HG02943 (cell line): Measurements from ENCODE around the gene PLN.

ENCODE experiments used
- ATAC-seq: cut with Tn5 transposase; IDR thresholded peaks from one replicate; pipeline ENCODE4 v1.9.1; 2021; ENCODE audit warnings: mild to moderate bottlenecking, low read depth, moderate library complexity; ENCODE audit not compliant: unreplicated experiment

The PLN gene

DNA sequence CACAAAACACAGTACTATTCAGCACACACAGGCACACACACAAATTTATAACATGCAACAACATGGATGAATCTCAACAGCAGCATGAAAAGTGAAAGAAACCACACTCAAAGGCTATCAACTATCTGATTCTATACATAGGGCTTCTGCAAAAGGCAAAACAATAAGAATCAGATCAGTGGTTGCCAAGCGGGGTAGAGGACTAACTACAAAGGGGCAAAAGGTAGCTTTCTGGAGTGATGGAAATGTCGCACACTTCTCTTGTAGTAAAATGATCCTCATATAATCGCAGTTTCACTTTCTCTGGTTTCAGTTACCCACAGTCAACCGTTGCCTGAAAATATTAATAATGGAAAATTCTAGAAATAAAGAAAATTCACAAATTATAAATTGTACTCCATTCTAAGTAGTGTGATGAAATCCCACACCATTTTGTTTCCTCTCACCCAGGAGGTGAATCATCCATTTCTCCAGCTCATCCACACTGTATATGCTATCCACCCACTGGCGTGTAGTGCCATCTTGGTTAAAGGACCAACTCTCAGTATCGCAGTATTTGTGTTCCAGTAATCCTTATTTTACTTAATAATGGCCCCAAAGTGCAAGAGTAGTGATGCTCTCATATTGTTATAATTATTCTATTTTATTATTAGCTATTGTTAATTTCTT, 12.8 kb upstream of the PLN start:
- ATAC-seq, result no peak

DNA sequence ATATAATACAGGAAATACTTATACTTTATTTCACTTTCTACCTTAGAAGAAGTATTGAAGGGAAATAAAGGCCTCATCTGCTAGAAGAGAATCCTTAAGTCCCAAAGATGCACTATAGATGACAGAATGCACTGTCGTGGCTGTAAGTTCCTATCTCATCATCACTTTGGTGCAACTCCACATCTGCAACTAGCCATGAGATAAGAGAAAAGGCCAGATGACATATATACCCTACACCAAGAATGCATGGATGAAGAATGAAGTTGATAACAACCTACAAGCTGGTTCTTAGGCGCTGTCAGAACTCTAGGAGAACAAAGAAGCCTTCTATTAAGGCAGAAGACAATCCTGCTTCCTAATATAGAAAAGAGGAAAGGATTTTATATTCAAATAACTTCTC, 11.6 kb upstream of the PLN start:
- no peak for ATAC-seq

DNA sequence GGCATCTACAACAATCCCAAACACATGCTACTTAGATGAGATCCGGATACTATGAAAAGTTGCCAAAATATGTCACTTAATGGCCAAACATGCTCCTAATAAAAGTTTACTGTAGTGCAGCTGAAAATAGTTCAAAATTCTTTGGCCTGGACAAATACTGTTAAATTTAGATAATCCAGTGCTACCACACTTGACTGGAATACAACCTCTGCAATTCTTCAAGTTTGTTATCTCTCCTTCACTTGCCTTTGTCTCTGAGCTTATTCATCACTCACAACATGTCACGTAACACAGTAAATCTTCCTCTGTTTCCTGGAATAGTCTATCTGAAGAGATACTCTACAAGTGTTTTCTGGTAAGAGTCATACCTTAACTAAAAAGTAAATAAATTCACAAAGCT, 10.5 kb upstream of the PLN start:
- ATAC-seq, result no peak

DNA sequence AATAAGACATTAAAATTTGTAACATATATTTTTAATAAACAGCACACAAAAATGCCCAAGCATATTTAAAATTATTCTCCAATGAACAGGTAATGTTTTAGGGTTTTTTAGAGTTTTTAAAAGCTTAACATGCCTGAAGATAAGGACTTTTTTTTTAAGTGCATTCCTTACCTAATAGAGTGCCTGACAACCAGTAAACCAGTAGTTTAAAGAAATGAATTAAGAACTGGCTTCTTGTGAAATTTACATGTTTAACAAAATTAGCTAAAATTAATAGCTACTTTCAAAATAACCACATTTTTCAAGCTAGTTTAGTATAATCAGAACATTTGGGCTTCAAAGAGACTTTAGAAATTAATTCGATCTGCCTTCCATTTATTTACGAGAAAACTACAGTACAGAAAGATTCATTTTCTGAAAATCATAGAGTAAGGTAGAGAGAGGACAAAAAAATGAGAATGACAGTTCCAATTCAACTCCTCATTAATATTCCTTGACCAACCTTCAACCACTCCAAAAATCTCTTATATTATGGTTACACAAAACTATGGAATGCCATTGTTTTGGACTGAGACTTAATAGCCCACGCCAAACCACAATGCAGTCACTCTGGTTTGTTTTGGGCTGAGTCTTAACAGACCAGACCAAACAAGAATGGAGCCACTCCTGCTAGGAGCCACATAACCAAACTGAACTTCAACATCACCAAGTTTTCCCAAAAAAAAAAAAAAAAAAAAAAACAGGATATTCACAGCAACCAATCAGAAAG, 5.7 kb upstream of the PLN start:
- ATAC-seq, result no peak

DNA sequence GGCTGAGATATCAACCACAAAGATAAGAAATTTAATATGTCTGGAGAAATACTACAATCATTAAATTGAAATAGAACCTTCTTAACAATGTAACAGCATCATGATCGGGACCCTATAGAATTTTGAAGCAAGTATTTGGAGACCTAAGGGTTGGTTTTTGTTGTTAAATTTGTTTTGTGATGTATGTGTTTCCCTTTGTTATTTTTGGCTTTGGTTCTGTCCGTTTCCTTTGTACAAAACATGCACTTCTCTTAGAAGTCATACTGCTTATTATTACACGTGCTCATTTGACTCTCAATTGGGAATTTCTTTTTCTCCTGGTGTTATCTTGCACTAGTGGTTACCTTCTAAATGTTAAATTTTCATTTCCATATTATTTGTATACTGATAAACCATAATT, 4.0 kb upstream of the PLN start:
- ATAC-seq, result no peak

DNA sequence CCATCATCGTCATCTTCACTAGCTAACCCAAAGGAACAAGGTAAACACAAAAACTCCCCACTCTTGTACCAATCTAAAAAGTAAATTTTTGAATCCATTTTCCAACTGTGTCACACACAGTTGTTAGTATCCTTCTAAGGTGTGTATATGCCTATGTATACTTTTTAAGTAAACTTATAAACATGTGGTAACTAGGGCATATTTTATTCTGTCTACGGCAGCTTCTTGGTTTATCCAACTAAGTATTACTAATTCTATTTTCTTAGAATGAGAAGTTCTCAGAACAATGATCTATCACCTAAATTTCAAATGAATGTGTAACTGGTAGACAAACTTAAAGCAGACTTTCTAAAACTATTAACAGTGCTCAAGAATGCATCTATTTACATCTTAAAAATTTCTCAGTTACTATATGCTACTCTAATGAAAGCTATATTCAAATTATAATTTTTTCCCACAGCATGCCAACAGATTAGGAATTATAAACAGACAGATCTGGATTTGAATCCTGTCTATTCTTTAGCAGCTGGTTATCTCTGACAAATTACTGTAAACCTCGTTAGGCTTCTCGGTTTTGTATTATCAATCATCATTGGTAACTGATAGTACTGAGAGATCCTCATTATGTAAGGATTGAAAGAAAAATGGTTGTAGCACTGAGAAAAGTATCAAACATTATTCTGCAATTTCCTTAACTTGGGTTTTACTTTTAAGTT, 1.8 kb upstream of the PLN start:
- ATAC-seq, result no peak

DNA sequence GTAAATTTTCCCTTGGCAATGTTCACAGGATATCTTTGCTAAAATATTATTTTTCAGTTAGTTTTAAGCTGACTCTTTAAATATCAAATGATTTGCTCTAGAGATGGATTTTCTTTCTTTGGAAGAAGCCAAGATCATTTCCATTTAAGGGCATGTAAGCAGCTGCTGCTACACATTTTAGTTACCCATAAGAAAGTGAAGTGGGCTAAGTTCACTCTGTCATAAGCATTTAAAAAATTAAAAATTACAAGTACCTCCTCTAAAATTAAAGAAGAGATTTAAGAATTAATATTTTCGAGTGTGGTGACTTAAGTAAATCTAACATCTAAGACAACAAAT, 1.2 kb upstream of the PLN start:
- ATAC-seq, result no peak

DNA sequence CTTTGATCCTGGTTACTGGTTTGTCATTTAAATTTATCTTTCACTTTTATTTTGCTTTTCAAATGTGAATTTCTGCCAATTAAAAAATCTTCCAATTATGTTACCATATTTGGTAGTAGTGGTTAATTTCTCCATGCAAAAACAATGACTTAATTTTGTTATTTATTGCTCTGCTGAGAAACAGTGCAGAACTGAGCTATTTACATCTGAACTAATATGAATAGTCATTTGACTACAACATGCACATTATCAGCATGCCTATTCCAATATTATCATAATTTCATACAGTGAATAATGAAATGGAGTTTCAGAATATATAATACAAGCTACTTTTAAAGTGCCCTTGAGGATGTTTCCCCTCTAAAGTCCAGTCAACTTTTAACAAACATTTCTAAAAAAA, 517 bp downstream of the PLN start:
- ATAC-seq, result no peak

DNA sequence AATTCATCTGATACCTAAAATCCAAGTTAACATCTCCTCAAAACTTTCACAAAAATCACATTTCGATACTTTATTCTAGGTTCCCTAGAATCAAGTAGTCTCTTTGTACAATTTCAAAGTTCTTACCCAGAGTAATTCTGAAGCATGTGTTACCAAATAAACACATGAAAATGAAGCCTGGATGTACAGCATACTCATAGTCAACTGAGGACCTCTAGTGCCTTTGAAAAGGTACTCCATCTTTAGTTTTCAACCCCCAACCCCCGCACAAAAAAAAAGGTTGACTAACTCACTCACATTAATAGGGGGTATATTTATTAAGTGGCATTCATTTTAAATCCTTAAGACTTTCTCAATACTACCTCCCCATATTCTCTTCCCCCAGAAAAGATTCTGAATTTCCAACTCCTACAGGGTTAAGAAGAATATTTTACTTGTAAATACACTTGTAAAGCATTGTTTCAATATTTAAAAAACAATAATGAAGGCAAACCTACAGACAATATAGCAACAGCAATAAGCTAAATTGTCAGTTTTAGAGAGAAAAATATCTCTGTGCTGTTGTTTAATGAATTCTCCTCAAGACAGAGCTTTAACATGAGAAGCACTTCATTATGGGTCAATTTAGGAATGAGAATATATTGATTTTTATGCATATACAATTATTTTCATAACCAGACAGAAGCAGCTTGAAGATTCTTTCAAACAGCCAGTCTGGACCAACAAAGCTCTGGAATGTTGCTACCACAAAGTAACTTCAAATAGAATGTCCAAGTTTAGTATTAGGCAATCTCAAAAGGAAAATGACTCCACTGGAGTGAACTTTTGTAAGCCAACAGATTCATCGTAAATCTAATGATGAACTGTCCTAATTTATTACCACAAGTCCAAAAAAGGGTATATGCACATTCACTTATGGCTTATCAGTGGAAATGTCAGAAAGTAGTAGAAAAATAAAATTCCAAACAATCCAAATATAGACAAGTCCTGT, 3.3 kb downstream of the PLN start:
- peak; percentile 78 for ATAC-seq

DNA sequence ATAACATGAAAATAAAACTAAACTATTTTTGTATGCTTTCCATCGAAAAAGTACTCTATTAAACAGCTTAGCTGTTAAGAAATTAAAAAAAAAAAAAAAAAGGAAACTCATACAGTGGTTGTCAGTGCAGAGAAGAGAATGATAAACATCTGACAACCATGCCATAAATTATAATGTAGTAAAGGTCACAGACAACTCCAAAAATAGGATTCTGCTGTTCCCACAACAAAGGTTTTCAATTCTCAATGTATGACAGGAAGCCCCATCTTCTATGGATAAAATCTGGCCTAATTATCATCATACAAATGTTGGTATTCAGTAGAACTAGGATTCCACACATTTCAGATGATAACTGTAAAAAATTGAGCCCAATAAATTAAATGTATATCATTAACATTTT, 5.0 kb downstream of the PLN start:
- no peak for ATAC-seq

DNA sequence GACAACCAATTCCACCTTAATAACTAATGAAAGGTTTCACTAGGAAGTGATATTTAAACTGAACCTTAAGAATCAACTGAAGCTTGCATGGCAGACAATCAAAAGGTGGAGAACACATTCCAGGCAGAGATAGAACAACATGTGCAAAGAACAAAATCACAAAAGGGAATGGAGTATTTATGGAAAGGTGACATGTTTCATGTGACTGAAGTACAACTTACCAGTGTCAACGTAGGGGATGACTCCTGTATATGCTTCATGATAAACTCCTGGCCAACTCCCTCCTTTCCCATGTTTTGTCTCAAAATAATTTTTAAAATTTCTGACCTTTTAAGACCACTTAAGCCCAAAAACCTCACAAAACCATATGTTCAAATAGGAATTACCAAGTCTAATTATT, 6.6 kb downstream of the PLN start:
- no peak for ATAC-seq

DNA sequence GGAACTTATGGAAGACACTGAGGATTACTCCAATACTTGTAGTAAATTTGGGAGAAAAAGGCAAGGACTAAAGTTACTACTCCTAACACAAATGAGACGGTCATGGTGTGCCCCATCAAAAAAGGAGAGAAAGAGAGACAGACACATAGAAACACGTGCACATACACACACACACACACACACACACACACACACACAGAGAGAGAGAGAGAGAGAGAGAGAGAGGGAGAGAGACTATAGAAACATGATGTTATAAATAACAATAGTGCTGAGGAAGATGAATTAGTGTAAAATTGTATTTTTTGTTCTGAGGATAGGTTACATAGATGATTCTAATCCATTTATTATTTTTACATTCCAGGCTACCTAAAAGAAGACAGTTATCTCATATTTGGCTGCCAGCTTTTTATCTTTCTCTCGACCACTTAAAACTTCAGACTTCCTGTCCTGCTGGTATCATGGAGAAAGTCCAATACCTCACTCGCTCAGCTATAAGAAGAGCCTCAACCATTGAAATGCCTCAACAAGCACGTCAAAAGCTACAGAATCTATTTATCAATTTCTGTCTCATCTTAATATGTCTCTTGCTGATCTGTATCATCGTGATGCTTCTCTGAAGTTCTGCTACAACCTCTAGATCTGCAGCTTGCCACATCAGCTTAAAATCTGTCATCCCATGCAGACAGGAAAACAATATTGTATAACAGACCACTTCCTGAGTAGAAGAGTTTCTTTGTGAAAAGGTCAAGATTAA, 10.5 kb downstream of the PLN start:
- ATAC-seq, result peak; percentile 64

DNA sequence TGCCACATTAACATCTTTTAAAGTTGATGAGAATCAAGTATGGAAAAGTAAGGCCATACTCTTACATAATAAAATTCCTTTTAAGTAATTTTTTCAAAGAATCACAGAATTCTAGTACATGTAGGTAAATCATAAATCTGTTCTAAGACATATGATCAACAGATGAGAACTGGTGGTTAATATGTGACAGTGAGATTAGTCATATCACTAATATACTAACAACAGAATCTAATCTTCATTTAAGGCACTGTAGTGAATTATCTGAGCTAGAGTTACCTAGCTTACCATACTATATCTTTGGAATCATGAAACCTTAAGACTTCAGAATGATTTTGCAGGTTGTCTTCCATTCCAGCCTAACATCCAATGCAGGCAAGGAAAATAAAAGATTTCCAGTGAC, 11.6 kb downstream of the PLN start:
- no peak for ATAC-seq

DNA sequence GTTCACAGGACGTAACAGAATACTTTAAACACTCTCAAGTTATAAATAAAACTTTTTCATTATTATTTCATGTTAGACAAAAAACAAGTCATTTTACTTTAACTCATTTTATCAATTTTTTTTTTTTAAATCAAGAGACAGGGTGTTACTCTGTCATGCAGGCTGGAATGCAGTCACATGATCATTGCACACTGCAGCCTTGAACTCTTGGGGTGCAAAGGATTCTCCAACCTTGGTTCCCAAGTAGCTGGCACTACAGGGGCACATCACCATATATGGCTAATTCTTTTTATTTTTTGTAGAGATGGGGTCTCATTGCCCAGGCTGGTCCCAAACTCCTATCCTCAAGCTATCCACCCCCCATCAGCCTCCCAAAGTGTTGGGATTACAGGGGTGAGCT, 14.2 kb downstream of the PLN start:
- ATAC-seq, result no peak

DNA sequence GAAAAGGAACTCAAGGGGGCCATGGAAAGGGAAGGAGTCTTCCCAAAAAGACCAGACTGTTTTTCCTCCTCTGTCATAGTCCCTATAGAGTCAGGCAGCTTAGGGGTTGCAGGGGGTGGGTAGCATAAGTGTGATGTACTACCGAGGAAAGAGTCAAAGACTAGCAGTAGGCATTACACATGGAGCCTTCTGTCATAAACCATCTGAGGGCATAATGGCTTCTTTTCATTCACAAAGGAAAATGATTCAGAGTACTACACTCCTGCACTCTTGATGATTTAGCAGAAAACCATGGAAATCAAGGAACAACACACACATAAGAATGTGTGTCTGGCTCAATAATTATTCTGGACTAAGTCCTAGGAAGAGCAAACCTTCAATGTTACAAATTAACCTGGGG, 14.9 kb downstream of the PLN start:
- no peak for ATAC-seq

DNA sequence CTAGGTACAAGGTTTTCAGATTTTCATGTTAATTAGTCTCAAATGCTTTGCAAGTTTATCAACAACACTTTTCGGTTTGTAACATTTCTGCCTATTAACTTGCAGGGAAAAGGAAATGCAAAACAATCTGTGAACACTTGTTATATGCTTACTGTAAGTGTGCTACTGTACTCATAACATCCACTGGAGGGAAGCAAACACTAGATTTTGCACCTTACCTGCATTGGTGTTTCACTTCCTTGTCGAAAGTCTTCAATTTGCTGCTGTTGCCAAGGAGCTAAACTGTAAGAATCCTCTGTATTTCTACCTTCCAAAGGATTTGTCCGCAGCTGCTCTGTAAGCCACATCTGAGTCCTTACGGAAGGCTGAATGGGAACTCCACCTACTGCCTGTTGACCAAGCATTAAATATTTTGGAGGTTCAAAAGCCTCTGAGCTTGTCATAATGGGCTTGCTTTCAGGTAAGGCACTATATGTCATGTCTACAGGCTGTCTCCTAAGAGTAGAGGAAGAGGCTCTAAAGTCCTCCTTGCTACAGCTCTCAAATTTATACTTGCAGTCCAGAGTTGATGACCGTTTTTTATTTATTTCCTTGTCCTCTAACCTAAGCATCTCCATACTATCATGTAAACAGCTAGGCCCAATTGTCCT, 17.3 kb downstream of the PLN start:
- ATAC-seq, result peak; percentile 98

DNA sequence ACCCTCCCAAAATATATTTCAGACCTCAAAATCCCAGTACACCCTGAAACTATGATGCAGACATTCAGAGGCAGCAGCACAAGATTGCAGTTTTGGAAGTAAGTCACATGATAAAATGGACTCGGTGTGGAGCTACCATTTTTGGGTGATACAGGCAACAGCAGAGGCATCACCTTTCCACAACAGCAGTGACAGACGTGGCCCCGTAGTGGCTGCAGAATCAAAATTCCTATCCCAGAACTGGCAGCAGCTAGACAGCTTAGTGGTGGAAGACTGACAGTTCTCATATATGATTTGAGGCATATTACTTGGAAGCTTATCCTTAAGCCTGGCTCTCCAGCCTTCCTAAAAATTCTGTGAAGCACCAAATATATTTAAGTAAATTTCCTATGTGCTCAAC, 19.9 kb downstream of the PLN start:
- ATAC-seq, result no peak

DNA sequence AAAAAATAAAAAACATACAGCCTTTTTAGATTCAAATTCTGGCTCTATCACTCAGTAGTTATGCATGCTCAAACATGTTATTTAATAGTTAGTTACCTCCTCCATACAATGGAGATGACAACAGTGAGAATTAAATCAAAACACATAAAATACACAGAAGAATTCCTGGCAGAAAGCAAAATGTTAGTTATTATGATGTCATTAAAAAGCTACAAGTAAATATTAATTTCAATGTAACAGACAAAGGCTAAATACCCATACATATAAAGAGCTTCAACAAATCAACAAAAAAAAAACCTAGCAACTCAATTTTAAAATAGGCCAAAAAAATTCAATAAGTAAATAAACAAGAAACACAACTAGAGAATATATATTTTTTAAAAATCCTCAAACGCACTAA, 21.4 kb downstream of the PLN start:
- ATAC-seq, result no peak

DNA sequence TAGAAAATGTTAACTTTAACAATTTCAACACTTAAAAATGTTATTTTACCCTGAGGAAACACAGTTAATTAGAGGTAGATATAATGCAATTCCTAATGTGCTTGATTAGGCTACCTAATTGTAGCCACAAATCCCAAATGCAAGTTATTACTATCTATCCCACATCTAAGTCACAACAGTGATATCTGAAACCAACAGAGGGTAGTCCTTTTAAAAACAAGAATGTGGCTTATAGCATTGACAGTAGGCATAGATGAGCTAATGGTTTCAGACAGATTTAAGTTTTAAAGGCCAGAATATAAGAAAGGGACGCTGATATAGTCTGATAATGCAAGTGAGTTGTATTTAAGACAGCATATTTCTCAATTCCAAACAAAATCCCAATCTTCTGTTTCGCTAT, 23.0 kb downstream of the PLN start:
- no peak for ATAC-seq
